K562 (cell line): ENCODE measurements around the gene PKIB. TPM values are rescaled to one million over a fixed set of nuclear protein-coding genes. Genes with fewer than 3 reads are reported as not detected.
A peak's percentile ranks its signal among the peaks of the same experiment; 100 is the strongest.

Source experiments
- ATAC-seq: fragments of 200-7000 bp; cut with Tn5 transposase; 3 replicates; pipeline ENCODE4 v1.9.1; 2020; ENCODE audit warnings: moderate library complexity
- BruUV-seq: library from RNA; stranded (reverse); fragments of 400-500 nt; replicated peaks from 2 replicates; lab custom pipeline; 2021; lab: Mats Ljungman, UMichigan
- CTCF ChIA-PET: fragments of 300-600 bp; formaldehyde crosslinking; extraction: SDS; loops from one replicate; lab custom pipeline; 2021; ENCODE audit warnings: low intra/inter-chr PET ratio; lab: Yijun Ruan, JAX
- POLR2A ChIA-PET: fragments of 300-600, 350-650 bp; sonication (Branson Sonifier 250); formaldehyde crosslinking; extraction: SDS; loops from one replicate; lab custom pipeline; 2021; ENCODE audit warnings: antibody characterized with exemption, inconsistent platforms; lab: Yijun Ruan, JAX
- DNase-seq, 4 experiments: peaks; one replicate each; pipeline versions ENCODE4 v3.0.0 to v3.0.0-alpha.2; 2011 to 2018; ENCODE audit warnings: low spot score in 3 of 4, mixed read lengths in 3 of 4; ENCODE audit errors: extremely low read depth in 1 of 4
- FAIRE-seq: peaks from 2 replicates; lab custom pipeline; 2011; peaks lifted over from hg19 to GRCh38; lab: Jason Lieb, UNC
- H2AFZ ChIP-seq: 2 replicates; pipeline ENCODE4 v1.6.0; 2011; ENCODE audit warnings: low read depth, low read length, control low read depth, inconsistent platforms
- H3K27ac ChIP-seq: fragments of 200-600 bp; 3 replicates; pipeline ENCODE4 v1.8.0; 2011; ENCODE audit warnings: low read depth, mild to moderate bottlenecking, control low read depth, inconsistent platforms, low read length, moderate library complexity, mixed read lengths; ENCODE audit errors: extremely low read depth
- H3K27me3 ChIP-seq, 2 experiments: fragments of 300-600 bp in 1 of 2; 2 replicates in 1 of 2; 3 replicates in 1 of 2; pipeline versions ENCODE4 v1.6.0 to v1.8.0; 2011; ENCODE audit warnings: inconsistent platforms in 2 of 2, low read length in 2 of 2, mild to moderate bottlenecking in 1 of 2, mixed read lengths in 1 of 2, moderate library complexity in 1 of 2; ENCODE audit not compliant: control insufficient read depth in 2 of 2, insufficient read depth in 2 of 2
- H3K36me3 ChIP-seq: fragments of 300-600 bp; 3 replicates; pipeline ENCODE4 v1.8.0; 2011; ENCODE audit warnings: mild to moderate bottlenecking, low read length, inconsistent platforms; ENCODE audit not compliant: control insufficient read depth, insufficient read depth
- H3K4me1 ChIP-seq, 2 experiments: fragments of 200-600 bp in 1 of 2; replicated peaks in 1 of 2; 2 replicates in 1 of 2; 3 replicates in 1 of 2; pipeline versions ENCODE4 v1.5.1 to v1.8.0; 2011; ENCODE audit warnings: inconsistent platforms in 2 of 2, low read length in 2 of 2, mild to moderate bottlenecking in 1 of 2, mixed read lengths in 1 of 2, moderate library complexity in 1 of 2; ENCODE audit not compliant: control insufficient read depth in 2 of 2, insufficient read depth in 2 of 2
- H3K4me2 ChIP-seq: 2 replicates; pipeline ENCODE4 v1.6.1; 2011; ENCODE audit warnings: low read length, control low read depth, inconsistent platforms, mixed read lengths; ENCODE audit not compliant: insufficient read depth
- H3K4me3 ChIP-seq: fragments of 200-600 bp; sonication (generic), shearing (Covaris generic); 2 replicates; pipeline ENCODE4 v1.5.1; 2016; ENCODE audit warnings: control low read depth, inconsistent platforms
- H3K79me2 ChIP-seq: fragments of 200-600 bp; 3 replicates; pipeline ENCODE4 v1.8.0; 2011; ENCODE audit warnings: low read length, inconsistent platforms; ENCODE audit not compliant: control insufficient read depth, insufficient read depth
- H3K9ac ChIP-seq, 2 experiments: 2 replicates each; pipeline versions ENCODE4 v1.6.0 to v1.6.1; 2011; ENCODE audit warnings: low read depth in 2 of 2, low read length in 2 of 2, control low read depth in 1 of 2, inconsistent platforms in 1 of 2, mild to moderate bottlenecking in 1 of 2, mixed read lengths in 1 of 2; ENCODE audit not compliant: insufficient read depth in 1 of 2
- H3K9me1 ChIP-seq: one replicate; pipeline ENCODE4 v1.6.0; 2011; ENCODE audit warnings: inconsistent platforms, mild to moderate bottlenecking, low read length, moderate library complexity; ENCODE audit not compliant: control insufficient read depth, insufficient read depth
- H3K9me3 ChIP-seq: replicated peaks from 2 replicates; pipeline ENCODE4 v1.5.1; 2011; ENCODE audit warnings: low read depth, low read length, inconsistent platforms; ENCODE audit not compliant: control insufficient read depth, insufficient read depth
- H4K20me1 ChIP-seq: replicated peaks from 2 replicates; pipeline ENCODE4 v1.6.1; 2011; ENCODE audit warnings: low read length, inconsistent platforms, mixed read lengths; ENCODE audit not compliant: control insufficient read depth, insufficient read depth
- FOSL1 ChIP-seq: fragments of 200-800 bp; sonication (Bioruptor generic); conservative IDR thresholded peaks from 2 replicates; pipeline ENCODE4 v1.6.1; 2016; ENCODE audit warnings: missing genetic modification characterization, missing compliant biosample characterization
- HNRNPK ChIP-seq: fragments of 200-400 bp; formaldehyde crosslinking; IDR thresholded peaks from one replicate; pipeline ENCODE4 v1.6.1; 2018; ENCODE audit warnings: mild to moderate bottlenecking, low read depth, low read length; ENCODE audit not compliant: poor library complexity, severe bottlenecking
- HNRNPUL1 ChIP-seq: fragments of 200-400 bp; formaldehyde crosslinking; IDR thresholded peaks from 2 replicates; pipeline ENCODE4 v1.6.1; 2017; ENCODE audit warnings: low read length
- SIRT6 ChIP-seq: IDR thresholded peaks from one replicate; pipeline ENCODE4 v1.6.1; 2012; ENCODE audit warnings: low read depth, mild to moderate bottlenecking, control low read depth, inconsistent platforms, low read length, moderate library complexity
- ZNF140 ChIP-seq: fragments of 250-450 bp; sonication (Bioruptor Pico); IDR thresholded peaks from 2 replicates; pipeline ENCODE4 v1.8.0; 2021; ENCODE audit warnings: moderate library complexity, mild to moderate bottlenecking, inconsistent platforms
- ZNF707 ChIP-seq: fragments of 250-450 bp; sonication (Bioruptor Pico); conservative IDR thresholded peaks from 2 replicates; pipeline ENCODE4 v1.8.0; 2022; ENCODE audit warnings: inconsistent platforms, mild to moderate bottlenecking, moderate library complexity
- ZNF79 ChIP-seq: fragments of 250-450 bp; sonication (Bioruptor Pico); IDR thresholded peaks from 2 replicates; pipeline ENCODE4 v1.4.0; 2020; ENCODE audit warnings: low read depth, mild to moderate bottlenecking, moderate library complexity
- WGBS: fragments of 100-300 bp; shearing (Covaris generic); methylation state at CpG from one replicate; pipeline ENCODE4 v1.1.6; 2016; ENCODE audit warnings: low coverage, mixed read lengths; ENCODE audit not compliant: insufficient coverage; ENCODE audit errors: missing lambda C conversion rate; 5-methylcytosine and 5-hydroxymethylcytosine counted together
- in situ Hi-C: fragments of 300-500 bp; cut with MboI; formaldehyde crosslinking; loops from 4 replicates; pipeline ENCODE4 v1.15.0; 2018; ENCODE audit warnings: inconsistent platforms, mixed read lengths
- intact Hi-C: fragments of 100-400 bp; cut with micrococcal nuclease; formaldehyde crosslinking; loops from 2 replicates; pipeline ENCODE4 v1.14.2; 2022
- polyA plus RNA-seq, 8 experiments: library from polyadenylated mRNA; depleted of rRNA in 4 of 8; stranded (reverse) in 5 of 8; unstranded in 3 of 8; fragments of >200 nt; fragmentation: Nextera tagmentation in 2 of 8; fragmentation: Illumina TruSeq in 1 of 8; extraction: Ambion mirVana in 2 of 8; extraction: Trizol in 1 of 8; gene quantifications; 2 replicates each; pipeline versions ENCODE4 v1.2.1 to v1.2.3, GENCODE V29; 2011 to 2014; ENCODE audit warnings: inconsistent platforms in 1 of 8, missing spikeins in 1 of 8
- total RNA-seq, 7 experiments: library from RNA; depleted of rRNA in 6 of 7; stranded (reverse); fragments of >200 nt in 6 of 7; fragmentation: Illumina TruSeq in 2 of 7; extraction: Trizol in 2 of 7; gene quantifications; 2 replicates each; pipeline versions ENCODE4 v1.2.1 to v1.2.3, GENCODE V29; 2011 to 2021; ENCODE audit warnings: low replicate concordance in 1 of 7

PKIB gene
- total and polyA plus RNA-seq, 9 of the 15 experiments (the other 6 are each of a cell fraction or from before 2014, with no cell fraction given): 14.8 to 37.5 (median 27.4) TPM

DNA sequence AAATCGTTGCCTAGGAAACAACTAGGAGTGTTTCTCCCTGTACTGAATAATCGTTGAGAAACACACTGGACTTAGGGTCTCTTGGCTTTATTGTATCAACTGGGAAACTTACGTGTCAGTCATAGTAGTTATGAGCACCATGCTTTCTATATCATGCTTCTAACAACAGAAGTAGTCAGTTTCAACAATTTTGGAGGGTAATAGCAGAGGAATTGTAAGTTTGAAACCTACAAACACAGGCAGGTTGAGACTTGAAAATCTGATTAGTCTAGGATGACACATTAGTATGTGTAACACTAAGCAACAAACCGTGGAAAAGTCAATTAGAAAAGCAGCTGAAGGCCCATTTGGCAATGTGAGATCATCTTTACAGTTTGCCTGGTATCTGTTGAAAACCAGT, 125.4 kb downstream of the PKIB start:
- FAIRE-seq: no peak
- Histone ChIP-seq H3K27ac (no peak overlapping the region), H4K20me1 (no peaks in the 10 kb centered on the region), H3K79me2 (no peaks in the 10 kb centered on the region), H3K9ac (no peak overlapping the region), H3K36me3 (no peaks in the 10 kb centered on the region), H3K4me3 (no peak overlapping the region), H2AFZ (0 out of 2 replicates have a peak overlapping the region, but pooled peaks have one; percentile 52), H3K27me3 (no peaks in the 10 kb centered on the region), H3K4me1 (no peaks in the 10 kb centered on the region), H3K9me3 (no peaks in the 10 kb centered on the region), H3K4me2 (no peak overlapping the region), H3K9me1 (no peaks in the 10 kb centered on the region)
- BruUV-seq: no TSS peak
- 9% methylated on average over 4 of the region's 4 CpGs for WGBS
- in situ Hi-C loops (loop anchor here (25.0 kb wide), 1 partner anchor 577 kb away; no protein-coding TSS in a partner anchor), intact Hi-C loops (no loop called here)
- ATAC-seq: peak; percentile 25; the same call in 2 of the 3 replicates
- TF ChIP-seq HNRNPK: no peak
- no peak for TF ChIP-seq ZNF707
- peak; percentile 48; the same call in 1 of the 2 replicates for TF ChIP-seq FOSL1 (tag)
- no peak for TF ChIP-seq ZNF79
- no peak for TF ChIP-seq HNRNPUL1
- TF ChIP-seq ZNF140 (CRISPR knock-in tag): no peak
- no peak for DNase-seq
- ChIA-PET POLR2A (no interaction called here), CTCF (no interaction called here)

DNA sequence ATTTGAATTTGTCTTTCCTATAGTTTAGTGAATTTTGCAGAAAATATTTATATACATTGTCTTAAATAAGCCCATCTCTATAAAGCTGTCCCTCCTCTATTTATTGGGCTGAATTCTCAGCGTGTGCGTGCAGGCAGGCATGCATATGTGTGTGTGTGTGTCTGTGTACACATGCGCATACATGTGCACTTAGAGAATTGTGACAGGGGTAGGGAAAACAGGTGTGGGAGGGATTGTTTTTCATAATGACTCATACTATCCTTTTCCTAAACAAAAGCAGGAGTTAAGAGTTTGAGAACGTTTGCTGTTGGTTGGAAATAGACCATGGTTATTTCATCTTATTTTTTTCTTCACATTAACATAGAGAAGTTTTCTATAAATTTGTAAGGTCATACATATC, 126.0 kb downstream of the PKIB start:
- in situ Hi-C loops: loop anchor here (25.0 kb wide), 1 partner anchor 576 kb away; no protein-coding TSS in a partner anchor
- 0 out of 2 replicates have a peak, but pooled peaks have one; percentile 38 for TF ChIP-seq FOSL1 (tag)
- TF ChIP-seq SIRT6: no peak
- Histone ChIP-seq H4K20me1 (no peaks in the 10 kb centered on the region), H3K4me1 (no peaks in the 10 kb centered on the region), H2AFZ (0 out of 2 replicates have a peak overlapping the region, but pooled peaks have one; percentile 1), H3K9me3 (no peaks in the 10 kb centered on the region), H3K27me3 (no peaks in the 10 kb centered on the region), H3K36me3 (no peaks in the 10 kb centered on the region), H3K79me2 (no peaks in the 10 kb centered on the region), H3K4me2 (no peak overlapping the region), H3K9me1 (no peaks in the 10 kb centered on the region), H3K9ac (no peak overlapping the region), H3K4me3 (no peak overlapping the region), H3K27ac (no peak overlapping the region)
- no peak for DNase-seq
- no peak for ATAC-seq
- BruUV-seq: no TSS peak
- ChIA-PET CTCF (no interaction called here), POLR2A (no interaction called here)
- intact Hi-C loops: no loop called here
- 20% methylated on average over 4 of the region's 4 CpGs for WGBS
- FAIRE-seq: no peak
